MM.1S (cell line): ENCODE results near the gene ARHGEF25.

Source experiments
- DNase-seq: peaks from one replicate; pipeline ENCODE4 v3.0.0-alpha.2; 2015
- H2AFZ ChIP-seq: fragments of 300-600 bp; sonication (generic); 2 replicates; pipeline ENCODE4 v1.6.0; 2016; ENCODE audit warnings: antibody characterized with exemption, low read length
- H3F3A ChIP-seq: fragments of 300-600 bp; sonication (generic); 2 replicates; pipeline ENCODE4 v1.6.1; 2016; ENCODE audit warnings: mild to moderate bottlenecking, antibody characterized with exemption, low read length, moderate library complexity, mixed read lengths; ENCODE audit not compliant: insufficient read depth
- H3K27ac ChIP-seq: fragments of 300-600 bp; sonication (generic); 2 replicates; pipeline ENCODE4 v1.5.1; 2016; ENCODE audit warnings: mild to moderate bottlenecking, low read length
- H3K27me3 ChIP-seq: fragments of 300-600 bp; sonication (generic); replicated peaks from 2 replicates; pipeline ENCODE4 v1.6.0; 2016; ENCODE audit warnings: low read length; ENCODE audit not compliant: insufficient read depth
- H3K36me3 ChIP-seq: fragments of 300-600 bp; sonication (generic); replicated peaks from 2 replicates; pipeline ENCODE4 v1.6.1; 2016; ENCODE audit warnings: mild to moderate bottlenecking, low read length, mixed read lengths; ENCODE audit not compliant: insufficient read depth
- H3K4me1 ChIP-seq: fragments of 300-600 bp; sonication (generic); 2 replicates; pipeline ENCODE4 v1.6.1; 2016; ENCODE audit warnings: low read length, mixed read lengths
- H3K4me2 ChIP-seq: fragments of 300-600 bp; sonication (generic); 2 replicates; pipeline ENCODE4 v1.6.0; 2016; ENCODE audit warnings: low read depth, low read length
- H3K4me3 ChIP-seq: fragments of 300-600 bp; sonication (generic); 2 replicates; pipeline ENCODE4 v1.5.1; 2016; ENCODE audit warnings: low read length, mixed read lengths
- H3K79me2 ChIP-seq: fragments of 300-600 bp; sonication (generic); 2 replicates; pipeline ENCODE4 v1.6.1; 2016; ENCODE audit warnings: mixed run types, low read length, mixed read lengths
- H3K9ac ChIP-seq: fragments of 300-600 bp; sonication (generic); 2 replicates; pipeline ENCODE4 v1.6.1; 2016; ENCODE audit warnings: low read length, mixed read lengths
- H3K9me2 ChIP-seq: fragments of 300-600 bp; sonication (generic); replicated peaks from 2 replicates; pipeline ENCODE4 v1.6.1; 2016; ENCODE audit warnings: mild to moderate bottlenecking, low read length, mixed read lengths; ENCODE audit not compliant: insufficient read depth
- H3K9me3 ChIP-seq: fragments of 300-600 bp; sonication (generic); replicated peaks from 2 replicates; pipeline ENCODE4 v1.6.1; 2016; ENCODE audit warnings: mild to moderate bottlenecking, low read length, mixed read lengths; ENCODE audit not compliant: insufficient read depth
- H4K20me1 ChIP-seq: fragments of 300-600 bp; sonication (generic); 2 replicates; pipeline ENCODE4 v1.6.1; 2016; ENCODE audit warnings: mild to moderate bottlenecking, low read length, moderate library complexity, mixed read lengths; ENCODE audit not compliant: insufficient read depth
- EZH2 ChIP-seq: fragments of 300-600 bp; sonication (generic); optimal IDR thresholded peaks from 2 replicates; pipeline ENCODE3; 2017; ENCODE audit warnings: low read depth, mild to moderate bottlenecking, antibody characterized with exemption, low read length, mixed read lengths
- EZH2phosphoT487 ChIP-seq: fragments of 300-600 bp; sonication (generic); IDR thresholded peaks from 2 replicates; pipeline ENCODE4 v1.6.1; 2018; ENCODE audit warnings: antibody characterized with exemption, low read length
- TF ChIP-seq, protein P1 (sequence below): fragments of 300-600 bp; sonication (generic); IDR thresholded peaks from 2 replicates; pipeline ENCODE4 v1.5.1; 2016; ENCODE audit warnings: antibody characterized with exemption, low read length, mixed read lengths

ARHGEF25 gene

DNA sequence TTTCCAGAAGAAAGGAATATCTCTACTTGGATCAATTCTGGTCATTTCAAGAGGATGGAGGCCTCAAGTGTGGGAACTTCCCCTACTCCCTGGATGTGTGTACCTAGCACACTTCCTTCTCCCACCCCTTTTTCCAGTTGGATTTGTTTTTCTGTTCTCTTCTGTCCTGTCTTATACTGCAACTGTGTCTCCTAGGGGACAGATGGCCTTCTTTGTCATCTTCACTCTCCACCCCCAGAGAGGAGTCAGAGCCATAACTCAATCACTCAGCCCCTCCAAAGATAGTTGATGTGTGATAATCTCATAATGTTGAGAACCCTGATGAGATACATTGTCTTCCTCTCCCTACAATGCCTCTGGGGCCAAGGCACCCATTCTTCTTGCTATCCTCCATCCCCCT, 8.7 kb upstream of the ARHGEF25 start:
- Histone ChIP-seq H3K4me2 (no peak overlapping the region), H3K9me3 (no peaks in the 10 kb centered on the region), H2AFZ (no peak overlapping the region), H3F3A (no peaks in the 10 kb centered on the region), H3K4me3 (no peak overlapping the region), H3K4me1 (peaks cover 6% of the 10 kb centered on the region; the same call in 1 of the 2 replicates), H3K9ac (no peak overlapping the region), H3K27me3 (no peaks in the 10 kb centered on the region), H3K9me2 (no peaks in the 10 kb centered on the region), H3K79me2 (no peaks in the 10 kb centered on the region), H4K20me1 (no peaks in the 10 kb centered on the region), H3K27ac (no peak overlapping the region), H3K36me3 (no peaks in the 10 kb centered on the region)
- no peak for DNase-seq
- no peak for TF ChIP-seq EZH2phosphoT487
- TF ChIP-seq, protein P1, sequence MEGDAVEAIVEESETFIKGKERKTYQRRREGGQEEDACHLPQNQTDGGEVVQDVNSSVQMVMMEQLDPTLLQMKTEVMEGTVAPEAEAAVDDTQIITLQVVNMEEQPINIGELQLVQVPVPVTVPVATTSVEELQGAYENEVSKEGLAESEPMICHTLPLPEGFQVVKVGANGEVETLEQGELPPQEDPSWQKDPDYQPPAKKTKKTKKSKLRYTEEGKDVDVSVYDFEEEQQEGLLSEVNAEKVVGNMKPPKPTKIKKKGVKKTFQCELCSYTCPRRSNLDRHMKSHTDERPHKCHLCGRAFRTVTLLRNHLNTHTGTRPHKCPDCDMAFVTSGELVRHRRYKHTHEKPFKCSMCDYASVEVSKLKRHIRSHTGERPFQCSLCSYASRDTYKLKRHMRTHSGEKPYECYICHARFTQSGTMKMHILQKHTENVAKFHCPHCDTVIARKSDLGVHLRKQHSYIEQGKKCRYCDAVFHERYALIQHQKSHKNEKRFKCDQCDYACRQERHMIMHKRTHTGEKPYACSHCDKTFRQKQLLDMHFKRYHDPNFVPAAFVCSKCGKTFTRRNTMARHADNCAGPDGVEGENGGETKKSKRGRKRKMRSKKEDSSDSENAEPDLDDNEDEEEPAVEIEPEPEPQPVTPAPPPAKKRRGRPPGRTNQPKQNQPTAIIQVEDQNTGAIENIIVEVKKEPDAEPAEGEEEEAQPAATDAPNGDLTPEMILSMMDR, result no peak
- TF ChIP-seq EZH2, result no peak

DNA sequence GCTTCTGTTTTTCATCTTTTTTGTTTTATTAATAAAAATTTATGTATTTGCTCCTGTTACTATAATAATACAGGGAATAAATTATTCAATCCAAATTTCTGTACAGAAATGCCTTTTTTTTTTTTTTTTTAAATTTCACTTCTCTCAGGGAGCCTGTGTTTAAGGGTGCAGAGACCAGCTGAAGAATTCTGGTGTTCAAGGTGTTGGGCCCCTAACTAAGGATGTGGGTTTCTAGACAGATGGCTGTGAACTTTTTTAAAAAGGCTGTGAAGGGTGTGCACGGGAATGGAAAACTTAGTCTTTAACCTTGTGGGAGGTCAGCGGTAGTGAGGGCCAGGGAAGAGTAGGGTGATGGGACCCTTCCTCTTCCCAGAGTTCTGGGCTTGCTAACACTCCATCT, 7.9 kb upstream of the ARHGEF25 start:
- Histone ChIP-seq H4K20me1 (no peaks in the 10 kb centered on the region), H3K4me2 (no peak overlapping the region), H3K4me1 (peaks cover 6% of the 10 kb centered on the region; the same call in 1 of the 2 replicates), H3K9me3 (no peaks in the 10 kb centered on the region), H2AFZ (no peak overlapping the region), H3K27ac (no peak overlapping the region), H3K9me2 (no peaks in the 10 kb centered on the region), H3K9ac (no peak overlapping the region), H3K27me3 (no peaks in the 10 kb centered on the region), H3K4me3 (no peak overlapping the region), H3K79me2 (no peaks in the 10 kb centered on the region), H3F3A (no peaks in the 10 kb centered on the region), H3K36me3 (no peaks in the 10 kb centered on the region)
- DNase-seq, result no peak
- TF ChIP-seq, protein P1, result no peak
- TF ChIP-seq EZH2 (no peak), EZH2phosphoT487 (no peak)

DNA sequence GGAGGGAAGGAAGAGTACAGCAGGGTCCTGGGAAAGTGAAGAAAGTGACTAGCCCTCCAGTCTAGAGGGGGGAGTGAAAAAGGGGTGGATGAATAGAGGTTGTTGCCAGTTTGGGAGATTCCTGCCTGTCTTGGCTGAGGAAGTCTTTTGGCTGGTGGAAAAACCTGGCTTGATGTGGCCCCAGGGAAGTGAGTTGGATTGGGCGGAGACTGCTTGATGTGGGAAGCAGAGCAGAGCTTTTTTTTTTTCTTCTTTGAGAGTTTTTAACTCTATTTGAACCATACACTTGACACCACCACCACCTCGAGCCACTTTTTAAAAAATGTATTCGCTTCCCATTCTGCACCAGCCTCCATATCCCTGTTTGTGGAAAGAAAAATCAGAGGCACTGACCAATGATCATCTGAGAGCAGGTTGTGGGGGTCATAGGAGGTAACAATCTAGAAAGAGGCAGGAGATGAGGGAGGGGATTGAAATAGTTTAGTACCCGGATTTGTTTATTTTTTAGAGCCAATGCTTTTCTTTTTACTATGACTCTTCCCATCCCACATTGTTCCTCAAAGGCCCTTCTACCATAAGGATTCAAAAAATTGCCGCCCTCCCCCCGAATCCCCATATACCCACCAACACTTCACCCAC, 7.3 kb upstream of the ARHGEF25 start:
- Histone ChIP-seq H3K4me3 (peak overlapping the region; percentile 70), H3K4me2 (peak overlapping the region; percentile 95), H4K20me1 (no peaks in the 10 kb centered on the region), H3K9ac (peak overlapping the region; percentile 65; the same call in 1 of the 2 replicates), H3F3A (no peaks in the 10 kb centered on the region; the same call in 1 of the 2 replicates), H3K4me1 (peaks cover 6% of the 10 kb centered on the region; the same call in 1 of the 2 replicates), H3K9me3 (no peaks in the 10 kb centered on the region), H3K79me2 (no peaks in the 10 kb centered on the region), H3K27ac (no peak overlapping the region), H3K9me2 (no peaks in the 10 kb centered on the region), H3K27me3 (no peaks in the 10 kb centered on the region), H2AFZ (peak overlapping the region; percentile 100), H3K36me3 (no peaks in the 10 kb centered on the region)
- TF ChIP-seq EZH2phosphoT487 (no peak), EZH2 (no peak)
- TF ChIP-seq, protein P1, result no peak
- no peak for DNase-seq
